ENCODE results near the gene NR5A1.

NR5A1 gene

GRCh38 chr9:124498499-124499146, 8.6 kb downstream of the NR5A1 start:
- DNase-seq (ENCODE audit: low read depth in 2 of 2): no peak

DNA sequence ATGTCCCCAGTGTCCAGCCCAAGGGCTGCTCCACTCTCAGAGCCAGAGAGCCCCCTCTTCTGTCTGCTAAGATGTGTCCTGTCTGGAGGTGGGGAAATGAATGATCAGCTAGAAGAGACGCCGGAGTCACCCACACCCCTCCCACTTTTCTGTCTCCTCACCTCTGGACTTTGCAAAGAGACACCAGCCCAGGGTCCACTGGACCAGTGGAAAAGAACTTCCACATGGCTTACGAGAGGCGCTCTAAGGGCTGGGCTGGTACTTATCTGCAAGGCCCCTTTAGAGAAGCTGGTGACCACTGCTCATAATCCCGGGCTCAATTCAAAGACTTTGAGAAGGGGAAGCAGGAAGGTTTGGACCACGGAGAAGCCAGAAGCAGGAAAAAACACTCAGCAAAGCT, 9.2 kb downstream of the NR5A1 start:
- DNase-seq (ENCODE audit: low read depth in 2 of 2): no peak

- no peak for DNase-seq (ENCODE audit: low read depth in 2 of 2)
These were observed 9.8 kb downstream of the NR5A1 start for GRCh38 chr9:124497441-124497840.

DNA sequence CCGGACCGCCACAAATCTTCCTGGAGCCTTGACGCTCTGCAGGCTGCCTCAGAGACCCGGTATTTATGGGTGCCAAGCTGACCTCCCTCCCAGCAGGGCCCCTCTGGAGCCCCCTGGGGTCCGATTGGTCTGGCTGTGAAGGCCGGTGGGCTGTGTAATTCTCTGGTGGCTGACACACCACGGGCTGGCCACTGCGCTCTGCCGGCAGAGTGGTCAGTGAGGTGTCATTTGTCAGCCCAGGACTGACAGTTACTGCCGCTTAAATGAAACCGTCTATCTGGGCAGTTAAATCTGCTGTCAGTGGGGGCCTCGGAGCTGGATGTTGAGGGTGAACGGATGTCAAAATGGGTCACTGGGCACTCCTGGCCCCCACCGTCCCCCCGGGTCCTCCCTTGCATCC, 10.7 kb downstream of the NR5A1 start:
- no peak for DNase-seq (ENCODE audit: low read depth in 2 of 2)

DNA sequence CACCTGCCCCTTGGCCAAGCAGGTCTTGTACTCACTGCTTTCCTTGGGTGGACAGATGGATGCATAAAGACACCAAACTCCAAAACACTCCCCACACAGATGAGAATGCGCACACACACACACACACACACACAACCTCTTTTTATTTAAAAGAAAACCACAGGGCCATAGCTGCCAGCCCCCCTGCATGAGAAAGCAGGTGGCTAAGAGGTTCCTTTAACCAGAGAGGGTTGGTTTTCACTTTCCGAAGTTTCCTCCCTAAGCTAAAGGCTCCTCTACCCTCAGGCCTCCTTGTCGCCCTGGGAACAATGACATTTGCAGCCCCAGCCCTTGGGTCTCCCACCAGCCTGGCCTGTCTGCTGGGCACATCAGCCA, 11.1 kb downstream of the NR5A1 start:
- no peak for DNase-seq (ENCODE audit: low read depth in 2 of 2)

GRCh38 chr9:124495126-124496074, 11.8 kb downstream of the NR5A1 start:
- DNase-seq (ENCODE audit: low read depth in 2 of 2): no peak

GRCh38 chr9:124493794-124494479, 13.3 kb downstream of the NR5A1 start:
- no peak for DNase-seq (ENCODE audit: low read depth in 2 of 2)

DNA sequence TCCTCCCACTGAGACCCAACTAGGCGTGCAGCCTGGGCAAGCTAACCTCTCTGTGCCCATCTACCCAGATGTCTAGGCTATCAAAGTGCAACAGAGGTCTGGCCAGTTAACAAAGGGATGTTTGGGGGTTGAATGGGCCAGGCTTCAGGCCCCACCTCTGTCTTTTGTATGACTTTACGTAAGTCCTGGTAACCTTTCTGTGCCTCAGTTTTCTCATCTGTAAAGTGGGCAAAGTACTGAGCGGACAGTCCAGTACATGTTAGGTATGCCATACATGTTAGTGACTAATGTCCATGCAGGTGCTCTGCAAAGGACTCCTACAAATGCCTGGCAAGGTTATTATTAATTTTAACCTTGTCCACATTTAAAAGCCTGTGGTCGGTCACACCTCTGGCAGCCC, 14.0 kb downstream of the NR5A1 start:
- DNase-seq (ENCODE audit: low read depth in 2 of 2): no peak

GRCh38 chr9:124492818-124493217, 14.4 kb downstream of the NR5A1 start:
- DNase-seq (ENCODE audit: low read depth in 2 of 2): no peak

DNA sequence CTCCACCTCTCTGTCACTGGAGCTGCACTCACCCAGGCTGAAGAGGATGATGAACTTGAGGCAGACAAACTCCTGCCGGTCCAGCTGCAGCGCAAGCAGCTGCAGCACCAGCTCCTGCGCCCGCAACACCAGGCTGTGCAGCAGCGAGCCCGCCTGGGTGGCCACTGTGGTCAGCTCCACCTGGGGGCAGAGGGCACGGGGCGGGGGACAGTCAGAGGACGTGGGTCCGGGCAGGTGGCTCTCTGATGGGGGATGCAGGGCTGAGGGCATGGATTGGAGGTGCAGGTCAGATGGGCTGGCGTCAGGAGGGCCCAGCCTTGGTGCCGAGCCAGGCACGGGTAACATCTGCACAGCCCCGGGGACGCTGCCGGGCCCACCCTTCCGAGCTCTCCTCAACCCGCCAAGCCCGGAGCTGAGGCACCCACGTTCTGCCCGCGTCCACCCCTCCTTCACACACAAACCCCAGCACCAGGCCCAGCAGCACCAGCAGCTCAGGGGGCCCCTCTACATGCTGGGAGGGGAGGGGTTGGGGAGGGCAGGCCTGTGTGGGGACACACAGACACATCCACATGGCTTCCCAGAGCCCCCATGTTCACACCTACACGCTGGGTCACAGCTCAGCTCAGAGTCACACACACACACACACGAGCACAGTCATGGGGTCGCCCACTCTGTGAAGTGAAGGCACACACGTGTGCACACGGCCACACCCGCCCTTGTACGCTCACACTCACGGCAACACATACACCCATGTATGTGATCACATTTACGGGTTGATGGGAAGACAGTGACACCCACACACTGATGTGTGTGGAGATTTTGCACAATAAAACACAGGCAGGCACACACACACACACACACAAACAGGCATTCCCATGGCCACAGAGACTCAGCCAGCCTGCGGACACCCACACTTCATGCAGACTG, 15.9 kb downstream of the NR5A1 start:
- no peak for DNase-seq (ENCODE audit: low read depth in 2 of 2)

DNA sequence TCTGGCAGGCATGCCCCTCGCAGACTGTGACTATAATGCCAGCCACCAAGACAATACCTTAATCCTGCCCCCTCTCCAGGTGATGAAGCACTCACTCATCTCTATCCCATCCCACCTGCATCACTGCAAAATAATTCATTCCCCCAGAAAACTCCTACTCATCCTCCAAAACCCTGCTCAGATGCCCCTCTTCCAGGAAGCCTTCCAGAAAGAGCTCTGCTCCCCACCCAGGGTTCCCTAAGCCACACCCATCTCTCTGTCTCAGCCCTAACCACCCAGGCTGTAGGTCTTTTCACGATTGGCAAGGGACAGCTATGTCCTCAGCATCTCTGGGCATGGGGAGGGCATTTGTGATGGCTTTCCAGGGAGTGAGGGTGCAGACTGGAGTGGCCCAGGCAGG, 17.2 kb downstream of the NR5A1 start:
- DNase-seq (ENCODE audit: low read depth in 2 of 2): no peak

DNA sequence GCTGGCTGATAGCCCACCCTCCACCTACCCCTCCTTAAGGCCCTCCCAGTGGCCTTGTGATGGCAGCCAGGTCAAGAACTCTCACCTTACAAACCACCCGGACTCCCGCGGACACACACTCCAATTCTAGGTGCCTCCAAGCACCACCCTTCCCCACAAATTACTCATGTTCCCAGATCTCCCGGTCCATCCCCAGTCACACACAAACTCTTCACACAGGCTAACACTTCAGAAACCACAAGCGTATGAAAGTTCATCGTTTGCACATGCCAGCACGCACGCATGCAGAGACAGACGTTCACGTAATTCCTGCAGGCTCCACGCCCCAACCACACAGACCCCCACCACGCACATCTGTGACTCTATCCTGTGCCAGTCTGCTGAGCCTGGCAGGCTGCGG, 18.0 kb downstream of the NR5A1 start:
- no peak for DNase-seq (ENCODE audit: low read depth in 2 of 2)

DNA sequence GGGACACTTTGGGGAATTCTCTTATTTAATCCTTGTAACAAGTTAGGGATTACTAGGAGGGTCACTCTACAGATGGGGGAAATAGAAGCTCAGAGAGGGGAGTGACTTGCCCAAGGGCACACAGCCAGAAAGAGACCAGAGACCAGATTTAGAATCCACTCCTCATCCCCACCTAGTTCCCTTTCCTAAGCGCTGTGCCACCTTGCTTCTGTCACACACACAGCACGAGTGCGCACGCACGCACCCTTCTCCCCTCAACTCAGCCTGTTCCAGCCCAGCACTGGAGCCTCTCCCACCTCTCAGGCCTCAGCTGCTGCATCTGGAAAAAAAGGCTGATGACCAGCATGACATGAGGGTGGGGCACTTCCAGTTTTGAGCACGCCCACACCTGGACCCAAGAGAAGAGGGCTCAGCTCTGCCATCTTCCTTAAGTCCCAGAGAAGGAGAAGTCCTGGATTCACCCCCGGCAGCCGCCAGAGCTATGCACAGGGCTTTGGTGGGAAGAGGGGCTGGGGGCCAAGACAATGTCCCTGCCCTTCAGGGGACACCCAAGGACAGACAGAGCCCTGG, 18.5 kb downstream of the NR5A1 start:
- no peak for DNase-seq (ENCODE audit: low read depth in 2 of 2)

DNA sequence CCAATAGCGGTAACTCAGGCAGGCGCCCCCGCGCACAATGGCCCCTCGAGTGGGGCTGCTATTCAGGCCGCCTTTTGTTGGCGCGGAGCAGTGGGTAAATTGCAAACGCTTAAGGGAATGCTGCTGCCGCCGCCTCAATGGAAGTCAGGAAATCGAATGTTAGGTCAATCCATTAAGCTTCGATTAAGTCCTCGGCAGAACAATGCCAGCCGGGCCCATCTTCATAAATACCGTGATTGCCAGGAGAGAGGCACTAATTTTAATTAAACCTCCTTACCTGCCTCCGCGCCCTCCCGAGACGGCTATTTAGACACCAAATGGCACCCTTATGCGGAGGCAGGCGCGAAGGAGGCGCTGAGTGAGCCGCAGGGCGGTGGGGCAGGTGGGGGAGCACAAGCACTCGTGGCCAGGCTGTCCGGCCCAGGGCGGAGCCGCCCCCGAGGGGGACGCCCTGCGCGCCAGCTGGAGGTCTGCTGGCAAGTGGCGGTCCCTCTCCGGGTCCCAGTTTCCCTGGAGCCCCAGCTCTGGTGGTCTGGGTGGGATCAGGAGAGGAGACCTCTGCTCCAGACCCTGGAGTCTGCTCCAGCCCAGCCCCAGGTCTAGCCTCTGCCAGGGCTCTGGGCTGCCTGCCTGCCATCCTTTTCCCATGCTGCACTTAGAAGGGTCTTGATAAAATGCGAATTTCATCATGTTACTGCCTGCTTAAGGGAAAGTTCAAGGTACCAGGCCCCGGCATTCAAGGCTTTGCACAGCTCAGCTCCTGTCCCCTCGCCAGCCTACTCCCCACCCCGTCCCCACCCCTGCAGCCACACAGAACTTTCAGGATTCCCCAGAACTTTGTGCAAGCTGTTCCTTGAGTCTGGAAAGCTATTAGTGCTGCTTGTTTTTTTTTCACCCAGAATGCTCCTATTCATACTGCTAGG, 19.7 kb downstream of the NR5A1 start:
- DNase-seq (ENCODE audit: low read depth in 2 of 2): no peak

- DNase-seq (ENCODE audit: low read depth in 2 of 2): no peak
These were observed 20.4 kb downstream of the NR5A1 start for GRCh38 chr9:124486778-124487259.

- no peak for DNase-seq (ENCODE audit: low read depth in 2 of 2)
These were observed 21.3 kb downstream of the NR5A1 start for GRCh38 chr9:124485936-124486335.

DNA sequence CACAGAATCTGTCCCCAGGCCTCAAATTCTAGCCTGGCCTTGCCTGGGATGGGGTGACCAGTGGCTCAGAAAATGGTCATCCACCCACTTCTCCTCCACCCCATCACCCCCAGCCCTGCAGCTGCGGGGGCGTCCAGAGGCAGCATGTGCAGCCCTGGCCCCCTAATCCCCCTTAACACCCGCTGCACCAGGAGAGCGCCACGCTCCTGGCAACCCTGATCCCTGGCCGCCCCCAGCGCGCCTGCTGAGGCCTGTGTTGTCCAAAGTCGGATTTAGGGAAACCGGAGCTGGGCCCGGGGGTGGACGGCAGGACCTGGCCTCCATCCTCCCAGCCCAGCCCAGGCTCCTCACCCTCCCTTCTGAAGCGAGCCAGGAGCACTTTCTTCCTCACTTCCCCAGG, 22.0 kb downstream of the NR5A1 start:
- DNase-seq (ENCODE audit: low read depth in 2 of 2): no peak

DNA sequence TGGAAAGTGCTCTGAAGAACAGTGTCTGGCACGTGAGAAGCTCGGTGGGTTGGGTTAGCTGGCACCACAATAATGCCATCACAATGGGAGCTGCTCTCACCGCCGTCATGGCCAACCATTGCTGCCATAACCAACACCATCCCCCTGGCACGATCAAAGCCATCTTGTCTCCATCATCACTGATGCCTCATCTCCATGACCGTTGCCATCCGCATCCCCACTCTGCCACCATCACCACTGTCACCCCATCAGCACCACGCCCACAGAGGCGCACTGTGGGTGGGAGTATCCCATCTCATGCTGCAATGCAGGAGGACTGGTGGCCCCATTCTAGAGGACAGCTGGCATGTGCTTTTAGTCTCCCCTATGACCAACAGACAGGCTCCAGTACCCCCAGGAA, 23.7 kb downstream of the NR5A1 start:
- no peak for DNase-seq (ENCODE audit: low read depth in 2 of 2)

- DNase-seq (ENCODE audit: low read depth in 2 of 2): no peak
These were observed 24.7 kb downstream of the NR5A1 start for GRCh38 chr9:124482431-124483031.

DNA sequence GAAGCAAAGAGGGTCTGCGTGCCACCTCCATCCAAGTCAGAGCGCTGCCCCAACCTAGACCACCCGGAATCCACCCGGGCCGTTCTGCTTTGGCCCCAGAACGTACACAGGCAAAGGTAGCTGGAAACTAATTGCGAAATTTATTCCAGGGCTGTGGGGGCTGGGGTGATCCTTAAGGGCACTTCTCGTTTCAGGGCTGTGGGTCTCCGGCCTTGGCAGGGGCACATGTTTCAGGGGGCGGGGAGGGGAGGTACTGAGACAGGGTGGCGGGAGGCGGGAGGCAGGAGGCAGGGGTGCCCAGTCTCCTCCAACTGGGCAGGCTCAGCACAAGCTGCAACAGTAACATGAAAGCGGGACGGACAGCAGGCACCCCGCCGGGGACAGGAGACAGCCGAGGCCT, 26.1 kb downstream of the NR5A1 start:
- DNase-seq (ENCODE audit: low read depth in 2 of 2): no peak

Data from stimulated activated CD8-positive, alpha-beta memory T cell treated with anti-CD3 and anti-CD28 coated beads, Interleukin-15, amount 100 ng/mL, for 4 hours (primary cell).